ENCODE measurements around the gene C18orf32.
"Not testable (repeated sequence)": the region's sequence is repeated elsewhere in the genome, so short reads cannot be mapped to it uniquely, and the experiment has no call there.

- TF ChIP-seq CTCF (IDR thresholded peaks at IDR 0.05 in 8 of 11, conservative IDR thresholded peaks at IDR 0.05 in 3 of 11); POLR2A (IDR thresholded peaks at IDR 0.05); POLR2AphosphoS5 (IDR thresholded peaks at IDR 0.05): not testable (repeated sequence)
Measured at GRCh38 chr18:49474935-49475334, 12.1 kb downstream of the C18orf32 start.
